ENCODE data around the gene CASKIN1.

Gene CASKIN1

GRCh38 chr16:2167068-2167638 is 29.3 kb downstream of the CASKIN1 start:
- intact Hi-C loops (cut with DNase I) = no loop called here
- no peak for DNase-seq

- intact Hi-C loops (cut with DNase I) = no loop called here
- no peak for DNase-seq
These were observed 29.9 kb downstream of the CASKIN1 start for GRCh38 chr16:2166263-2167067.

- intact Hi-C loops (cut with DNase I) = no loop called here
- DNase-seq = no peak
These were observed 30.5 kb downstream of the CASKIN1 start for GRCh38 chr16:2165861-2166260.

GRCh38 chr16:2163211-2163881 is 33.1 kb downstream of the CASKIN1 start:
- intact Hi-C loops (cut with DNase I) = no loop called here
- peak in 29 of 42 donors; percentile 38 to 84 (median 61) for DNase-seq

- no peak for DNase-seq
- intact Hi-C loops (cut with DNase I) = no loop called here
These were observed 33.7 kb downstream of the CASKIN1 start for GRCh38 chr16:2162676-2163118.

- intact Hi-C loops (cut with DNase I) = no loop called here
- DNase-seq = no peak
These were observed 34.5 kb downstream of the CASKIN1 start for GRCh38 chr16:2161911-2162310.

- DNase-seq = no peak
These were observed 35.4 kb downstream of the CASKIN1 start for GRCh38 chr16:2160915-2161551.

GRCh38 chr16:2159175-2159838 is 37.1 kb downstream of the CASKIN1 start:
- peak in 15 of 42 donors; percentile 28 to 65 (median 55) for DNase-seq
- intact Hi-C loops (cut with DNase I) = loop anchor here (5.0 kb wide), 1 partner anchor 137 kb away; no protein-coding TSS in a partner anchor

More at GRCh38 chr16:2160915-2161551, 35.4 kb downstream of the CASKIN1 start:
- intact Hi-C loops (cut with DNase I) = no loop called here

GRCh38 chr16:2158262-2158638 is 38.2 kb downstream of the CASKIN1 start:
- intact Hi-C loops (cut with DNase I) = loop anchor here (5.0 kb wide), 1 partner anchor 136 kb away; no protein-coding TSS in a partner anchor
- no peak for DNase-seq

- peak in 1 of 42 donors; percentile 12 for DNase-seq
- intact Hi-C loops (cut with DNase I) = loop anchor here (5.0 kb wide), 1 partner anchor 135 kb away; no protein-coding TSS in a partner anchor
These were observed 38.7 kb downstream of the CASKIN1 start for GRCh38 chr16:2157480-2158261.

- DNase-seq = no peak
These were observed 39.6 kb downstream of the CASKIN1 start for GRCh38 chr16:2156849-2157224.

GRCh38 chr16:2155977-2156848 is 40.2 kb downstream of the CASKIN1 start:
- intact Hi-C loops (cut with DNase I) = loop anchor here (5.0 kb wide), 1 partner anchor 134 kb away; no protein-coding TSS in a partner anchor
- DNase-seq = peak in 5 of 42 donors; percentile 13 to 40 (median 19)

More at GRCh38 chr16:2156849-2157224, 39.6 kb downstream of the CASKIN1 start:
- intact Hi-C loops (cut with DNase I) = loop anchor here (5.0 kb wide), 1 partner anchor 135 kb away; no protein-coding TSS in a partner anchor

GRCh38 chr16:2155091-2155950 is 41.1 kb downstream of the CASKIN1 start, which contains the start of gene TRAF7:
TSS of gene TRAF7 (plus strand) at chr16:2155782. CDS start at chr16:2163921, 8,139 bp downstream.
- intact Hi-C loops (cut with DNase I) = loop anchor here (5.0 kb wide), 1 partner anchor 133 kb away; no protein-coding TSS in a partner anchor
- peak; percentile 96 to 100 (median 99) for DNase-seq

GRCh38 chr16:2154533-2155090 is 41.8 kb downstream of the CASKIN1 start:
- intact Hi-C loops (cut with DNase I) = loop anchor here (5.0 kb wide), 1 partner anchor 132 kb away; no protein-coding TSS in a partner anchor
- no peak for DNase-seq

Data from head of caudate nucleus (tissue), 42 donors.